ENCODE data around the gene TTC34.
"Not testable (repeated sequence)": the region's sequence is repeated elsewhere in the genome, so short reads cannot be mapped to it uniquely, and the experiment has no call there.

TTC34 gene

GRCh38 chr1:2781627-2782026 is 19.9 kb downstream of the TTC34 start:
- H2AFZ ChIP-seq (ENCODE audit: low read length) = no peak overlapping the region
- peaks cover 7% of the 10 kb centered on the region for H3K4me1 ChIP-seq (ENCODE audit: insufficient read depth, low read length, poor library complexity, severe bottlenecking)
- H3K79me2 ChIP-seq (ENCODE audit: insufficient read depth, low read length) = no peaks in the 10 kb centered on the region
- H3K4me2 ChIP-seq (ENCODE audit: low read depth, low read length, poor library complexity, severe bottlenecking) = no peak overlapping the region
- TF ChIP-seq CTCF (conservative IDR thresholded peaks at IDR 0.05; ENCODE audit: low read length) (no peak), EZH2phosphoT487 (IDR thresholded peaks at IDR 0.05; ENCODE audit: borderline replicate concordance) (no peak)
- no peaks in the 10 kb centered on the region for H3K27me3 ChIP-seq (ENCODE audit: insufficient read depth, low read length, poor library complexity, severe bottlenecking)
- no peaks in the 10 kb centered on the region for H3F3A ChIP-seq (ENCODE audit: low read depth)
- H3K9me2 ChIP-seq (replicated peaks; ENCODE audit: low read depth, low read length) = no peaks in the 10 kb centered on the region
- H3K9ac ChIP-seq (ENCODE audit: low read depth, low read length, poor library complexity, severe bottlenecking) = no peak overlapping the region
- no peaks in the 10 kb centered on the region for H3K9me3 ChIP-seq (ENCODE audit: insufficient read depth, low read depth, low read length)
- no peaks in the 10 kb centered on the region for H4K20me1 ChIP-seq (ENCODE audit: insufficient read depth, low read length, poor library complexity, severe bottlenecking)
- no peak overlapping the region for H3K4me3 ChIP-seq (ENCODE audit: low read length, poor library complexity, severe bottlenecking)
- no peaks in the 10 kb centered on the region for H3K36me3 ChIP-seq (ENCODE audit: insufficient read depth, low read length)

GRCh38 chr1:2778220-2778592 is 23.3 kb downstream of the TTC34 start:
- TF ChIP-seq EZH2phosphoT487 (IDR thresholded peaks at IDR 0.05; ENCODE audit: borderline replicate concordance) (no peak), CTCF (conservative IDR thresholded peaks at IDR 0.05; ENCODE audit: low read length) (no peak)
- H3K4me1 ChIP-seq (ENCODE audit: insufficient read depth, low read length, poor library complexity, severe bottlenecking) = peaks cover 7% of the 10 kb centered on the region
- no peaks in the 10 kb centered on the region for H3K79me2 ChIP-seq (ENCODE audit: insufficient read depth, low read length)
- no peak overlapping the region for H3K9ac ChIP-seq (ENCODE audit: low read depth, low read length, poor library complexity, severe bottlenecking)
- H4K20me1 ChIP-seq (ENCODE audit: insufficient read depth, low read length, poor library complexity, severe bottlenecking) = no peaks in the 10 kb centered on the region
- H2AFZ ChIP-seq (ENCODE audit: low read length) = no peak overlapping the region
- H3K4me2 ChIP-seq (ENCODE audit: low read depth, low read length, poor library complexity, severe bottlenecking) = no peak overlapping the region
- H3K9me2 ChIP-seq (replicated peaks; ENCODE audit: low read depth, low read length) = no peaks in the 10 kb centered on the region
- no peaks in the 10 kb centered on the region for H3F3A ChIP-seq (ENCODE audit: low read depth)
- no peak overlapping the region for H3K4me3 ChIP-seq (ENCODE audit: low read length, poor library complexity, severe bottlenecking)
- H3K27me3 ChIP-seq (ENCODE audit: insufficient read depth, low read length, poor library complexity, severe bottlenecking) = no peaks in the 10 kb centered on the region
- no peaks in the 10 kb centered on the region for H3K36me3 ChIP-seq (ENCODE audit: insufficient read depth, low read length)
- H3K9me3 ChIP-seq (ENCODE audit: insufficient read depth, low read depth, low read length) = no peaks in the 10 kb centered on the region

- Histone ChIP-seq H3K9me2 (replicated peaks; ENCODE audit: low read depth, low read length) (no peaks in the 10 kb centered on the region), H3K4me2 (ENCODE audit: low read depth, low read length, poor library complexity, severe bottlenecking) (no peak overlapping the region), H3K9me3 (ENCODE audit: insufficient read depth, low read depth, low read length) (no peaks in the 10 kb centered on the region), H3K9ac (ENCODE audit: low read depth, low read length, poor library complexity, severe bottlenecking) (no peak overlapping the region), H3K4me1 (ENCODE audit: insufficient read depth, low read length, poor library complexity, severe bottlenecking) (peaks cover 7% of the 10 kb centered on the region), H3F3A (ENCODE audit: low read depth) (no peaks in the 10 kb centered on the region), H4K20me1 (ENCODE audit: insufficient read depth, low read length, poor library complexity, severe bottlenecking) (no peaks in the 10 kb centered on the region), H2AFZ (ENCODE audit: low read length) (no peak overlapping the region), H3K4me3 (ENCODE audit: low read length, poor library complexity, severe bottlenecking) (no peak overlapping the region), H3K27me3 (ENCODE audit: insufficient read depth, low read length, poor library complexity, severe bottlenecking) (no peaks in the 10 kb centered on the region), H3K36me3 (ENCODE audit: insufficient read depth, low read length) (no peaks in the 10 kb centered on the region), H3K79me2 (ENCODE audit: insufficient read depth, low read length) (no peaks in the 10 kb centered on the region)
- no peak for TF ChIP-seq EZH2phosphoT487 (IDR thresholded peaks at IDR 0.05; ENCODE audit: borderline replicate concordance)
- no peak for TF ChIP-seq CTCF (conservative IDR thresholded peaks at IDR 0.05; ENCODE audit: low read length)
Measured at GRCh38 chr1:2777424-2778219, 23.9 kb downstream of the TTC34 start.

GRCh38 chr1:2775333-2775732 is 26.2 kb downstream of the TTC34 start:
- H3K4me2 ChIP-seq (ENCODE audit: low read depth, low read length, poor library complexity, severe bottlenecking); H2AFZ ChIP-seq (ENCODE audit: low read length); H3K27me3 ChIP-seq (ENCODE audit: insufficient read depth, low read length, poor library complexity, severe bottlenecking); H3K79me2 ChIP-seq (ENCODE audit: insufficient read depth, low read length); H3K9me3 ChIP-seq (ENCODE audit: insufficient read depth, low read depth, low read length); H3K36me3 ChIP-seq (ENCODE audit: insufficient read depth, low read length); H3K4me3 ChIP-seq (ENCODE audit: low read length, poor library complexity, severe bottlenecking); H4K20me1 ChIP-seq (ENCODE audit: insufficient read depth, low read length, poor library complexity, severe bottlenecking); H3K4me1 ChIP-seq (ENCODE audit: insufficient read depth, low read length, poor library complexity, severe bottlenecking); H3F3A ChIP-seq (ENCODE audit: low read depth); H3K9ac ChIP-seq (ENCODE audit: low read depth, low read length, poor library complexity, severe bottlenecking); H3K9me2 ChIP-seq (replicated peaks; ENCODE audit: low read depth, low read length): not testable (repeated sequence)

- H3K4me1 ChIP-seq (ENCODE audit: insufficient read depth, low read length, poor library complexity, severe bottlenecking); H3K36me3 ChIP-seq (ENCODE audit: insufficient read depth, low read length); H3K4me2 ChIP-seq (ENCODE audit: low read depth, low read length, poor library complexity, severe bottlenecking); H3K79me2 ChIP-seq (ENCODE audit: insufficient read depth, low read length); H3F3A ChIP-seq (ENCODE audit: low read depth); H3K4me3 ChIP-seq (ENCODE audit: low read length, poor library complexity, severe bottlenecking); H3K27me3 ChIP-seq (ENCODE audit: insufficient read depth, low read length, poor library complexity, severe bottlenecking); H3K9ac ChIP-seq (ENCODE audit: low read depth, low read length, poor library complexity, severe bottlenecking); H4K20me1 ChIP-seq (ENCODE audit: insufficient read depth, low read length, poor library complexity, severe bottlenecking); H2AFZ ChIP-seq (ENCODE audit: low read length); H3K9me3 ChIP-seq (ENCODE audit: insufficient read depth, low read depth, low read length); H3K9me2 ChIP-seq (replicated peaks; ENCODE audit: low read depth, low read length): not testable (repeated sequence)
Measured at GRCh38 chr1:2768052-2768451, 33.4 kb downstream of the TTC34 start.

Measured in Loucy (cell line).